ENCODE measurements around the gene TMEM134. TPM values are rescaled to one million over a fixed set of nuclear protein-coding genes. Genes with fewer than 3 reads are reported as not detected.

Gene TMEM134
- total and polyA plus RNA-seq, 10 of the 15 experiments (the other 5 are each of a cell fraction or from before 2014, with no cell fraction given), result 1.6 to 93.8 (median 27.8) TPM

DNA sequence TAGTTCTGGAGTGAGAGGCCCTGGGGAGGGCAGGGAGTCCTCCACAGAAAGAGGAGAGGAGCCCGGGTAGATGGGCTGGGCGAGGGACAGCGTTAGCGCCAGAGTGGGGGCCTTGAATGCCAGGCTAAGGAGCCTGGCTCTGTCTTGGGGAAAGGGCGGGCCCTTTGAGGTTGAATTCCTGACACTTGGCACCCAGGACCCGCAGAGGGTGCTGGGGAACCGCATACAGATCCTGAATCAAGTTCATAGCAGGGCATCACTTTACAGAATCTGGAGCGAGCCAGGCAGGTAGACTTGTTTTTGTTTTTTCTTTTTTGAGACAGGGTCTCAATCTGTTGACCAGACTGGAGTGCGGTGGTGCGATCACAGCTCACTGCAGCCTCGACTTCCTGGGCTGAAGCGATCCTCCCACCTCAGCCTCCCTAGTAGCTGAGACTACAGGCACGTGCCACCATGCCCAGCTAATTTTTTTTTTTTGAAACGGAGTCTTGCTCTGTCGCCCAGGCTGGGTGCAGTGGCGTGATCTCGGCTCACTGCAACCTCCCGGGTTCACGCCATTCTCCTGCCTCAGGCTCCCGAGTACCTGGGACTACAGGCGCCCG is 47.5 kb downstream of the TMEM134 start:
- peak overlapping the region; percentile 59; the same call in 1 of the 2 replicates for H2AFZ ChIP-seq (ENCODE audit: control insufficient read depth, low read depth, low read length)
- no peak overlapping the region for H3K9ac ChIP-seq (ENCODE audit: control insufficient read depth, insufficient read depth, low read length)

More for the DNA sequence above, 47.5 kb downstream of the TMEM134 start:
- in situ Hi-C loops (cut with MboI), result no loop called here
- no peaks in the 10 kb centered on the region; a peak in 1 of 4 replicates for H3K27me3 ChIP-seq (replicated peaks in 1 of 2; ENCODE audit: control insufficient read depth in 2 of 2, insufficient read depth in 2 of 2, low read length in 1 of 2)
- H3K4me2 ChIP-seq (ENCODE audit: control insufficient read depth, insufficient read depth), result peak overlapping the region; percentile 84
- no peaks in the 10 kb centered on the region for H3K79me2 ChIP-seq (ENCODE audit: control insufficient read depth, insufficient read depth, low read length)
- intact Hi-C loops (cut with micrococcal nuclease; ENCODE audit: unreplicated experiment), result no loop called here
- no TSS peak for BruUV-seq (replicated peaks)
- peak overlapping the region; percentile 55; the same call in 1 of the 2 replicates for H3K4me3 ChIP-seq
- no peak for ATAC-seq
- ChIA-PET POLR2A (interaction anchor here (0.6 to 3.9 kb wide), 5 partner anchors 16 to 67 kb away, joined by 3 to 28 read pairs (median 13); partner anchors contain the start of genes PPP1CA, PTPRCAP and TBC1D10C), RAD21 (ENCODE audit: unreplicated experiment) (interaction anchor here (1.2 to 2.4 kb wide), 4 partner anchors 16 to 68 kb away, joined by 3 to 8 read pairs (median 6); partner anchors contain the start of genes POLD4 and PPP1CA), CTCF (no interaction called here), SMC1A (ENCODE audit: uncharacterized antibody, unreplicated experiment) (interaction anchor here (0.6 to 1.5 kb wide), 2 partner anchors 9 to 38 kb away, joined by 3 read pairs; no protein-coding TSS in a partner anchor)
- H3K4me1 ChIP-seq (ENCODE audit: control insufficient read depth, insufficient read depth, low read length), result peaks cover 2% of the 10 kb centered on the region; the same call in 1 of the 2 replicates
- no peak for FAIRE-seq
- TF ChIP-seq HDGF (IDR thresholded peaks at IDR 0.05), result 0 out of 2 replicates have a peak, but pooled peaks have one; percentile 13
- TF ChIP-seq, protein P1, sequence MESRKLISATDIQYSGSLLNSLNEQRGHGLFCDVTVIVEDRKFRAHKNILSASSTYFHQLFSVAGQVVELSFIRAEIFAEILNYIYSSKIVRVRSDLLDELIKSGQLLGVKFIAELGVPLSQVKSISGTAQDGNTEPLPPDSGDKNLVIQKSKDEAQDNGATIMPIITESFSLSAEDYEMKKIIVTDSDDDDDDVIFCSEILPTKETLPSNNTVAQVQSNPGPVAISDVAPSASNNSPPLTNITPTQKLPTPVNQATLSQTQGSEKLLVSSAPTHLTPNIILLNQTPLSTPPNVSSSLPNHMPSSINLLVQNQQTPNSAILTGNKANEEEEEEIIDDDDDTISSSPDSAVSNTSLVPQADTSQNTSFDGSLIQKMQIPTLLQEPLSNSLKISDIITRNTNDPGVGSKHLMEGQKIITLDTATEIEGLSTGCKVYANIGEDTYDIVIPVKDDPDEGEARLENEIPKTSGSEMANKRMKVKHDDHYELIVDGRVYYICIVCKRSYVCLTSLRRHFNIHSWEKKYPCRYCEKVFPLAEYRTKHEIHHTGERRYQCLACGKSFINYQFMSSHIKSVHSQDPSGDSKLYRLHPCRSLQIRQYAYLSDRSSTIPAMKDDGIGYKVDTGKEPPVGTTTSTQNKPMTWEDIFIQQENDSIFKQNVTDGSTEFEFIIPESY (IDR thresholded peaks at IDR 0.05), result no peak
- TF ChIP-seq BHLHE40 (IDR thresholded peaks at IDR 0.05; ENCODE audit: borderline replicate concordance in 1 of 2, low read depth in 2 of 2, low read length in 1 of 2), result 0 out of 4 replicates have a peak, but pooled peaks of 1 of the 2 experiments have one; percentile 9
- 61% methylated on average over 17 of the region's 22 CpGs for WGBS (ENCODE audit: insufficient coverage, insufficient replicate concordance, low lambda C conversion rate, missing lambda C conversion rate)
- H3K36me3 ChIP-seq (ENCODE audit: control insufficient read depth in 2 of 2, insufficient read depth in 2 of 2, low read length in 1 of 2), result no peaks in the 10 kb centered on the region
- no peak overlapping the region for H3K27ac ChIP-seq (ENCODE audit: control insufficient read depth, insufficient read depth)
- H4K20me1 ChIP-seq (ENCODE audit: control insufficient read depth, insufficient read depth), result no peaks in the 10 kb centered on the region
- H3K9me3 ChIP-seq (replicated peaks; ENCODE audit: control insufficient read depth, insufficient read depth, low read length), result no peaks in the 10 kb centered on the region
- DNase-seq (ENCODE audit: low read depth, low spot score), result no peak

Measured in GM12878 (cell line).